Stimulated activated CD8-positive, alpha-beta memory T cell treated with anti-CD3 and anti-CD28 coated beads, Interleukin-7, amount 100 ng/mL, for 4 hours (primary cell): ENCODE data around the gene KCTD14.
"Not testable (repeated sequence)": the region's sequence is repeated elsewhere in the genome, so short reads cannot be mapped to it uniquely, and the experiment has no call there.

Experiments
- DNase-seq, 2 donors: peaks; one replicate each; pipeline ENCODE4 v3.0.0-alpha.2; 2020; ENCODE audit warnings: low read depth in 2 of 2

Gene KCTD14

GRCh38 chr11:78023426-78023825 is 350 bp upstream of the KCTD14 start:
- DNase-seq, result no peak

- no peak for DNase-seq
Observed at GRCh38 chr11:78021611-78022010, 1.5 kb downstream of the KCTD14 start.

- DNase-seq, result no peak
Observed at GRCh38 chr11:78020246-78020645, 2.8 kb downstream of the KCTD14 start.

GRCh38 chr11:78019808-78020207 is 3.3 kb downstream of the KCTD14 start:
- DNase-seq, result no peak

GRCh38 chr11:78015878-78016277 is 7.2 kb downstream of the KCTD14 start:
- DNase-seq, result no peak

- not testable (repeated sequence) for DNase-seq
Observed at GRCh38 chr11:78014937-78015520, 8.0 kb downstream of the KCTD14 start.

GRCh38 chr11:78011301-78011700 is 11.8 kb downstream of the KCTD14 start:
- DNase-seq, result no peak

- no peak for DNase-seq
Observed at GRCh38 chr11:78010755-78011154, 12.3 kb downstream of the KCTD14 start.

- no peak for DNase-seq
Observed at GRCh38 chr11:78010304-78010703, 12.8 kb downstream of the KCTD14 start.

GRCh38 chr11:78009062-78009461 is 14.0 kb downstream of the KCTD14 start:
- no peak for DNase-seq

- peak; percentile 7 to 12 for DNase-seq
Observed at GRCh38 chr11:78000193-78000592, 22.9 kb downstream of the KCTD14 start.

GRCh38 chr11:77999446-78000030 is 23.5 kb downstream of the KCTD14 start:
- DNase-seq, result no peak

GRCh38 chr11:77994434-77995362 is 28.4 kb downstream of the KCTD14 start, which contains the start of gene INTS4:
Gene INTS4 (minus strand): TSS chr11:77994668. CDS start chr11:77994643, 25 bp downstream.
- DNase-seq, result peak; percentile 96 to 98

- DNase-seq, result no peak
Observed at GRCh38 chr11:77993902-77994301, 29.2 kb downstream of the KCTD14 start.

- DNase-seq, result no peak
Observed at GRCh38 chr11:77990981-77991380, 32.1 kb downstream of the KCTD14 start.

GRCh38 chr11:77986456-77986855 is 36.6 kb downstream of the KCTD14 start:
- not testable (repeated sequence) for DNase-seq

GRCh38 chr11:77981346-77981947 is 41.6 kb downstream of the KCTD14 start:
- DNase-seq, result no peak

- DNase-seq, result no peak
Observed at GRCh38 chr11:77968337-77968736, 54.7 kb downstream of the KCTD14 start.

- no peak for DNase-seq
Observed at GRCh38 chr11:77967753-77968152, 55.3 kb downstream of the KCTD14 start.

- no peak for DNase-seq
Observed at GRCh38 chr11:77967121-77967520, 56.0 kb downstream of the KCTD14 start.

GRCh38 chr11:77966338-77966737 is 56.7 kb downstream of the KCTD14 start:
- no peak for DNase-seq
